Body of pancreas (tissue), 4 donors: ENCODE data around the gene ZBED1. TPM values are rescaled to one million over a fixed set of nuclear protein-coding genes. Genes with fewer than 3 reads are reported as not detected.

Experiments
- ATAC-seq: fragments of 150-250 bp; one replicate; pipeline ENCODE4 v1.9.1; 2016
- DNase-seq, 4 donors: peaks; one replicate each; pipeline ENCODE4 v3.0.0-alpha.2; 2019
- H3K27ac ChIP-seq, 4 donors: fragments of 200-600 bp; sonication (generic); 1 replicate in 3 of 4; 2 replicates in 1 of 4; pipeline versions ENCODE4 v1.5.1 to v1.6.1; 2016 to 2019; ENCODE audit warnings: mild to moderate bottlenecking in 1 of 4, mixed read lengths in 1 of 4, moderate library complexity in 1 of 4
- H3K27me3 ChIP-seq, 2 donors: fragments of 200-600 bp; sonication (generic); one replicate each; pipeline ENCODE4 v1.6.0; 2016; ENCODE audit warnings: mild to moderate bottlenecking in 1 of 2
- H3K36me3 ChIP-seq, 2 donors: fragments of 200-600 bp; sonication (generic); replicated peaks in 1 of 2; 2 replicates each; pipeline ENCODE4 v1.5.1; 2016; ENCODE audit warnings: low read depth in 2 of 2; ENCODE audit not compliant: insufficient read depth in 1 of 2
- H3K4me1 ChIP-seq: fragments of 200-600 bp; sonication (generic); one replicate; pipeline ENCODE4 v1.6.0; 2016
- H3K4me3 ChIP-seq, 2 donors: fragments of 200-600 bp; sonication (generic); 1 replicate in 1 of 2; 2 replicates in 1 of 2; pipeline ENCODE4 v1.5.1; 2016 to 2019
- H3K9me3 ChIP-seq, 3 donors: fragments of 200-600 bp; sonication (generic); 1 replicate in 2 of 3; 2 replicates in 1 of 3; pipeline ENCODE4 v1.5.1; 2016
- CTCF ChIP-seq, 7 experiments: fragments of 450-650 bp in 4 of 7; fragments of 200-600 bp in 3 of 7; sonication (generic) in 3 of 7; IDR thresholded peaks; one replicate each; pipeline ENCODE4 v1.5.1; 2016 to 2019; ENCODE audit warnings: antibody characterized with exemption in 7 of 7
- POLR2A ChIP-seq, 3 donors: fragments of 450-650 bp; IDR thresholded peaks; one replicate each; pipeline ENCODE4 v1.6.1; 2016; ENCODE audit warnings: antibody characterized with exemption in 3 of 3, mild to moderate bottlenecking in 2 of 3
- WGBS, 2 donors: methylation state at CpG; one replicate each; pipeline ENCODE4 v1.1.5; 2017; 5-methylcytosine and 5-hydroxymethylcytosine counted together
- intact Hi-C: fragments of 100-400 bp; cut with DNase I; formaldehyde crosslinking; loops from one replicate; pipeline ENCODE4 v1.15.1; 2023
- total RNA-seq, 2 donors: library from RNA; depleted of rRNA; stranded (reverse); fragments of >200 nt; gene quantifications; one replicate each; pipeline ENCODE4 v1.1.0, GENCODE V29; 2016

Gene ZBED1
- total RNA-seq, 2 donors from 2014 or later = 35.5 to 39.2 TPM

- intact Hi-C loops = no loop called here
- H3K4me3 ChIP-seq = no peak overlapping the region
- no peak for TF ChIP-seq CTCF (IDR thresholded peaks at IDR 0.05)
- no peak for TF ChIP-seq POLR2A (IDR thresholded peaks at IDR 0.05)
- H3K27me3 ChIP-seq = no peaks in the 10 kb centered on the region
- 63 to 64% methylated on average over 19 of the region's 19 CpGs for WGBS, 2 donors
- peaks cover 20% of the 10 kb centered on the region for H3K4me1 ChIP-seq
- H3K36me3 ChIP-seq = no peaks in the 10 kb centered on the region
- no peak for DNase-seq
- ATAC-seq = no peak
- H3K27ac ChIP-seq = peak overlapping the region in 1 of 4 donors; percentile 44
- H3K9me3 ChIP-seq = no peaks in the 10 kb centered on the region
These were observed 2.1 kb upstream of the ZBED1 start for GRCh38 chrX:2502668-2503519.

- Histone ChIP-seq H3K4me1 (peaks cover 26% of the 10 kb centered on the region), H3K36me3 (no peaks in the 10 kb centered on the region), H3K4me3 (no peak overlapping the region), H3K27me3 (no peaks in the 10 kb centered on the region), H3K9me3 (no peaks in the 10 kb centered on the region), H3K27ac (peak overlapping the region in 1 of 4 donors; percentile 95)
- intact Hi-C loops = no loop called here
- TF ChIP-seq CTCF (IDR thresholded peaks at IDR 0.05) (no peak), POLR2A (IDR thresholded peaks at IDR 0.05) (no peak)
- DNase-seq = no peak
- 90 to 100% methylated on average over 3 to 5 of the region's 5 CpGs for WGBS, 2 donors
- no peak for ATAC-seq
These were observed 1.4 kb upstream of the ZBED1 start for GRCh38 chrX:2502120-2502667.

- Histone ChIP-seq H3K4me3 (no peak overlapping the region), H3K27ac (peak overlapping the region in 3 of 4 donors; percentile 95 to 99 (median 95)), H3K36me3 (no peaks in the 10 kb centered on the region), H3K27me3 (no peaks in the 10 kb centered on the region), H3K9me3 (no peaks in the 10 kb centered on the region), H3K4me1 (peaks cover 31% of the 10 kb centered on the region)
- no peak for TF ChIP-seq POLR2A (IDR thresholded peaks at IDR 0.05)
- no peak for TF ChIP-seq CTCF (IDR thresholded peaks at IDR 0.05)
- WGBS, 2 donors = 92 to 95% methylated on average over 4 of the region's 5 CpGs
- intact Hi-C loops = no loop called here
- no peak for ATAC-seq
- no peak for DNase-seq
These were observed 855 bp upstream of the ZBED1 start for GRCh38 chrX:2501559-2502102.

GRCh38 chrX:2500091-2500802 is 529 bp downstream of the ZBED1 start:
- Histone ChIP-seq H3K27ac (peak overlapping the region; percentile 88 to 99 (median 95)), H3K4me1 (peaks cover 43% of the 10 kb centered on the region), H3K4me3 (peak overlapping the region; percentile 50 to 93), H3K36me3 (no peaks in the 10 kb centered on the region), H3K27me3 (no peaks in the 10 kb centered on the region), H3K9me3 (no peaks in the 10 kb centered on the region)
- TF ChIP-seq POLR2A (IDR thresholded peaks at IDR 0.05) (peak in 2 of 3 donors; percentile 14 to 27), CTCF (IDR thresholded peaks at IDR 0.05) (peak in 3 of 7 experiments; percentile 9 to 21 (median 10))
- ATAC-seq (peak; percentile 33), DNase-seq (peak in 2 of 4 donors; percentile 36 to 40)
- intact Hi-C loops = no loop called here
- WGBS, 2 donors = 0 to 1% methylated on average over 3 to 13 of the region's 70 CpGs
